ENCODE results near the gene DENND1A.
A peak's percentile ranks its signal among the peaks of the same experiment; 100 is the strongest.

DNA sequence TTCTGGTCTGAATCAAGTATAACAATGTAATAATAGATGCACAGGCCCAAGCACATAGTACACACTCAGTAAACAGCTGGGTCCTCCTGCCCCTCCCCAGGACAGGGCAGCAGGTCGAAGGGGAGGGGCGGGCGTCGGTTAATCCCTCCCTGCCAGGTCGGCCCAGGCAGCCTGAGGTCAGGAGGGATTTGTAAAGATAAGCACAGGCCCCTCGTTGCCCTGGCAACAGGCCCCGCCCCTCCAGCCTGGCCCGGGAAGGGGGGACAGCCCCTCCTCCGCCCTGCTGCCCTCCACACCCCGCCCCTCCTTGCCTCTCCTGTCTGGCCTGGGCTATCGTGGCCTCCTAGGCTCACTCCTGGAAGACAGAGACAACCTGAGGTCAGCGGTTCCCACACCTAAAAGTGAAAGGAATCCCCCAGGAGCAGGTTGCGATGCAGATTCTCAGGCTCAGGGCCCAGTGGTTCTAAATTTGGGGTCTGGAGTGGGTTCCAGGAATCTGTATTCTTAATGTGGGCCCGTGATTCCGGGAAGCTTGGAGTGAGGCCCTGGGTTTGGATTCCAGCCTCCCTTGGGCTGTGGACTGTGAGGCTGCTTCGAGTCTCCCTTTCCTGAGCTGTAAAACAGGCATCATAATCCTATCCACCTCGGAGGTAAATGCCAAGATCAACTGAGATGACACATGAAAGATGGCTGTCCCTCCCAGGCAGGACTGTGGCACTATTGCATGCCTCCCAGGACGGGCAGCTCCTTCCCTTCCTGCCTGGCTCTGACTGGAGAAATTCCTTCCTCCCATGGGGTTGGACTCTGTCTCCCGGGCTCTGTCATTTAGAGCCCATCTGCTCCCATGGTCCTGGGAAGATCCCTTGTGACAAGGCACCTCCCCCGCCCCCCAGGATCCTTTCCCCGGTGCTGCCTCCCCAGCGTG, 569.5 kb downstream of the DENND1A start:
- TF ChIP-seq REST (IDR thresholded peaks at IDR 0.05) (no peak), JUND (IDR thresholded peaks at IDR 0.05) (no peak), YY1 (IDR thresholded peaks at IDR 0.05) (no peak), GABPA (IDR thresholded peaks at IDR 0.05 in 1 of 2, conservative IDR thresholded peaks at IDR 0.05 in 1 of 2) (no peak), SP1 (IDR thresholded peaks at IDR 0.05) (no peak), RXRA (IDR thresholded peaks at IDR 0.05) (peak in 1 of 2 donors; percentile 21), TAF1 (conservative IDR thresholded peaks at IDR 0.05) (no peak), MAX (IDR thresholded peaks at IDR 0.05) (no peak), RAD21 (IDR thresholded peaks at IDR 0.05) (no peak), HNF4G (IDR thresholded peaks at IDR 0.05) (no peak), HNF4A (conservative IDR thresholded peaks at IDR 0.05) (no peak)
- TF ChIP-seq, protein P1, sequence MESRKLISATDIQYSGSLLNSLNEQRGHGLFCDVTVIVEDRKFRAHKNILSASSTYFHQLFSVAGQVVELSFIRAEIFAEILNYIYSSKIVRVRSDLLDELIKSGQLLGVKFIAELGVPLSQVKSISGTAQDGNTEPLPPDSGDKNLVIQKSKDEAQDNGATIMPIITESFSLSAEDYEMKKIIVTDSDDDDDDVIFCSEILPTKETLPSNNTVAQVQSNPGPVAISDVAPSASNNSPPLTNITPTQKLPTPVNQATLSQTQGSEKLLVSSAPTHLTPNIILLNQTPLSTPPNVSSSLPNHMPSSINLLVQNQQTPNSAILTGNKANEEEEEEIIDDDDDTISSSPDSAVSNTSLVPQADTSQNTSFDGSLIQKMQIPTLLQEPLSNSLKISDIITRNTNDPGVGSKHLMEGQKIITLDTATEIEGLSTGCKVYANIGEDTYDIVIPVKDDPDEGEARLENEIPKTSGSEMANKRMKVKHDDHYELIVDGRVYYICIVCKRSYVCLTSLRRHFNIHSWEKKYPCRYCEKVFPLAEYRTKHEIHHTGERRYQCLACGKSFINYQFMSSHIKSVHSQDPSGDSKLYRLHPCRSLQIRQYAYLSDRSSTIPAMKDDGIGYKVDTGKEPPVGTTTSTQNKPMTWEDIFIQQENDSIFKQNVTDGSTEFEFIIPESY (IDR thresholded peaks at IDR 0.05) = no peak
- TF ChIP-seq, protein P2, sequence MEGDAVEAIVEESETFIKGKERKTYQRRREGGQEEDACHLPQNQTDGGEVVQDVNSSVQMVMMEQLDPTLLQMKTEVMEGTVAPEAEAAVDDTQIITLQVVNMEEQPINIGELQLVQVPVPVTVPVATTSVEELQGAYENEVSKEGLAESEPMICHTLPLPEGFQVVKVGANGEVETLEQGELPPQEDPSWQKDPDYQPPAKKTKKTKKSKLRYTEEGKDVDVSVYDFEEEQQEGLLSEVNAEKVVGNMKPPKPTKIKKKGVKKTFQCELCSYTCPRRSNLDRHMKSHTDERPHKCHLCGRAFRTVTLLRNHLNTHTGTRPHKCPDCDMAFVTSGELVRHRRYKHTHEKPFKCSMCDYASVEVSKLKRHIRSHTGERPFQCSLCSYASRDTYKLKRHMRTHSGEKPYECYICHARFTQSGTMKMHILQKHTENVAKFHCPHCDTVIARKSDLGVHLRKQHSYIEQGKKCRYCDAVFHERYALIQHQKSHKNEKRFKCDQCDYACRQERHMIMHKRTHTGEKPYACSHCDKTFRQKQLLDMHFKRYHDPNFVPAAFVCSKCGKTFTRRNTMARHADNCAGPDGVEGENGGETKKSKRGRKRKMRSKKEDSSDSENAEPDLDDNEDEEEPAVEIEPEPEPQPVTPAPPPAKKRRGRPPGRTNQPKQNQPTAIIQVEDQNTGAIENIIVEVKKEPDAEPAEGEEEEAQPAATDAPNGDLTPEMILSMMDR (IDR thresholded peaks at IDR 0.05; ENCODE audit: low read depth, low read length, missing input control) = no peak
- TF ChIP-seq, protein P3, sequence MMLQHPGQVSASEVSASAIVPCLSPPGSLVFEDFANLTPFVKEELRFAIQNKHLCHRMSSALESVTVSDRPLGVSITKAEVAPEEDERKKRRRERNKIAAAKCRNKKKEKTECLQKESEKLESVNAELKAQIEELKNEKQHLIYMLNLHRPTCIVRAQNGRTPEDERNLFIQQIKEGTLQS (IDR thresholded peaks at IDR 0.05) = no peak
